Measurements from ENCODE around the gene APOA1.

The APOA1 gene

GRCh38 chr11:116833491-116833815 lies 4.0 kb downstream of the APOA1 start:
- no peak for DNase-seq

- no peak for DNase-seq
Measured at GRCh38 chr11:116832350-116833290, 4.8 kb downstream of the APOA1 start.

GRCh38 chr11:116831790-116832349 lies 5.6 kb downstream of the APOA1 start:
- no peak for DNase-seq

GRCh38 chr11:116830184-116830912 lies 7.1 kb downstream of the APOA1 start:
- no peak for DNase-seq

GRCh38 chr11:116829525-116830183 lies 7.8 kb downstream of the APOA1 start, which contains the start of gene APOC3:
APOC3 (plus strand) TSS chr11:116829907; CDS start chr11:116830583, 676 bp downstream.
- DNase-seq: no peak

- no peak for DNase-seq
Measured at GRCh38 chr11:116828632-116829524, 8.5 kb downstream of the APOA1 start.

- no peak for DNase-seq
Measured at GRCh38 chr11:116827461-116827860, 10.0 kb downstream of the APOA1 start.

GRCh38 chr11:116826751-116827431 lies 10.5 kb downstream of the APOA1 start:
- no peak for DNase-seq

- DNase-seq: no peak
Measured at GRCh38 chr11:116825854-116826750, 11.3 kb downstream of the APOA1 start.

GRCh38 chr11:116825434-116825833 lies 12.0 kb downstream of the APOA1 start:
- no peak for DNase-seq

GRCh38 chr11:116823031-116823843 lies 14.2 kb downstream of the APOA1 start, which contains the start of gene APOA4:
APOA4 (minus strand) TSS chr11:116823304; CDS start chr11:116823191, 113 bp downstream.
- DNase-seq: no peak

- DNase-seq: no peak
Measured at GRCh38 chr11:116822575-116822974, 14.8 kb downstream of the APOA1 start.

GRCh38 chr11:116821050-116821918 lies 16.1 kb downstream of the APOA1 start:
- no peak for DNase-seq

- no peak for DNase-seq
Measured at GRCh38 chr11:116819049-116819448, 18.4 kb downstream of the APOA1 start.

- no peak for DNase-seq
Measured at GRCh38 chr11:116814502-116814901, 22.9 kb downstream of the APOA1 start.

- no peak for DNase-seq
Measured at GRCh38 chr11:116813781-116814471, 23.5 kb downstream of the APOA1 start.

- no peak for DNase-seq
Measured at GRCh38 chr11:116813170-116813569, 24.3 kb downstream of the APOA1 start.

- no peak for DNase-seq
Measured at GRCh38 chr11:116812109-116812508, 25.3 kb downstream of the APOA1 start.

All from midbrain (tissue), 1 donor.